Effector memory CD8-positive, alpha-beta T cell (primary cell): ENCODE results near the gene HDX.
"Not testable (repeated sequence)": the region's sequence is repeated elsewhere in the genome, so short reads cannot be mapped to it uniquely, and the experiment has no call there.

ENCODE experiments used
- ATAC-seq: fragments of 150-1000 bp; cut with Tn5 transposase; replicated peaks from 2 replicates; pipeline ENCODE4 v1.10.0; 2021; ENCODE audit warnings: mild to moderate bottlenecking, moderate library complexity
- DNase-seq, 3 experiments: peaks; one replicate each; pipeline ENCODE4 v3.0.0; 2021
- H3K27ac Mint-ChIP-seq, 2 donors: one replicate each; pipeline ENCODE4 v1.8.0; 2022; ENCODE audit warnings: mild to moderate bottlenecking in 2 of 2, mixed read lengths in 2 of 2, moderate library complexity in 2 of 2
- H3K27me3 Mint-ChIP-seq, 2 donors: one replicate each; pipeline ENCODE4 v1.8.0; 2022; ENCODE audit warnings: mixed read lengths in 2 of 2
- H3K36me3 Mint-ChIP-seq: one replicate; pipeline ENCODE4 v1.8.0; 2022; ENCODE audit warnings: mild to moderate bottlenecking, moderate library complexity, mixed read lengths; ENCODE audit not compliant: insufficient read depth
- H3K4me1 Mint-ChIP-seq, 2 donors: one replicate each; pipeline ENCODE4 v1.8.0; 2022; ENCODE audit warnings: low read depth in 2 of 2, mixed read lengths in 2 of 2
- H3K4me3 Mint-ChIP-seq, 2 donors: one replicate each; pipeline ENCODE4 v1.8.0; 2022; ENCODE audit warnings: mild to moderate bottlenecking in 2 of 2, mixed read lengths in 2 of 2, moderate library complexity in 2 of 2
- H3K9me3 Mint-ChIP-seq, 2 donors: one replicate each; pipeline ENCODE4 v1.8.0; 2022; ENCODE audit warnings: mixed read lengths in 2 of 2

Gene HDX

GRCh38 chrX:84318661-84319060 is 183.6 kb downstream of the HDX start:
- H3K27me3 Mint-ChIP-seq: no peaks in the 10 kb centered on the region
- H3K4me1 Mint-ChIP-seq: no peaks in the 10 kb centered on the region
- H3K27ac Mint-ChIP-seq: no peak overlapping the region
- H3K4me3 Mint-ChIP-seq: no peak overlapping the region
- H3K36me3 Mint-ChIP-seq: no peaks in the 10 kb centered on the region
- ATAC-seq (no peak), DNase-seq (no peak)
- H3K9me3 Mint-ChIP-seq: peaks cover 0 to 5% of the 10 kb centered on the region in 2 donors

GRCh38 chrX:84315946-84316345 is 186.3 kb downstream of the HDX start:
- not testable (repeated sequence) for H3K36me3 Mint-ChIP-seq, H3K27me3 Mint-ChIP-seq, H3K4me1 Mint-ChIP-seq, DNase-seq, ATAC-seq, H3K4me3 Mint-ChIP-seq, H3K27ac Mint-ChIP-seq
- peaks cover 0 to 12% of the 10 kb centered on the region in 2 donors for H3K9me3 Mint-ChIP-seq
